Gastroesophageal sphincter (tissue), 4 donors: ENCODE data around the gene OR2AE1. TPM values are rescaled to one million over a fixed set of nuclear protein-coding genes. Genes with fewer than 3 reads are reported as not detected.
"Not testable (repeated sequence)": the region's sequence is repeated elsewhere in the genome, so short reads cannot be mapped to it uniquely, and the experiment has no call there.

Experiments used
- ATAC-seq: fragments of 150-250 bp; one replicate; pipeline ENCODE4 v1.9.1; 2016; ENCODE audit warnings: mild to moderate bottlenecking, moderate library complexity
- H3K27ac ChIP-seq, 4 donors: fragments of 200-600 bp; sonication (generic) in 3 of 4; 1 replicate in 3 of 4; 2 replicates in 1 of 4; pipeline ENCODE4 v1.5.1; 2016 to 2019
- H3K27me3 ChIP-seq: fragments of 200-600 bp; sonication (generic); one replicate; pipeline ENCODE4 v1.5.1; 2019
- H3K36me3 ChIP-seq, 2 donors: fragments of 200-600 bp; sonication (generic); one replicate each; pipeline ENCODE4 v1.5.1; 2019; ENCODE audit warnings: control low read depth in 1 of 2
- H3K4me1 ChIP-seq, 3 donors: fragments of 200-600 bp; sonication (generic); 1 replicate in 2 of 3; 2 replicates in 1 of 3; pipeline ENCODE4 v1.5.1; 2016 to 2019; ENCODE audit warnings: control low read depth in 2 of 3
- H3K4me3 ChIP-seq, 2 donors: fragments of 200-600 bp; sonication (generic); one replicate each; pipeline ENCODE4 v1.5.1; 2019; ENCODE audit warnings: mild to moderate bottlenecking in 1 of 2, moderate library complexity in 1 of 2
- H3K9me3 ChIP-seq, 3 donors: fragments of 200-600 bp; sonication (generic); one replicate each; pipeline ENCODE4 v1.5.1; 2017 to 2019; ENCODE audit warnings: control low read depth in 2 of 3
- EP300 ChIP-seq: sonication (generic); formaldehyde crosslinking; IDR thresholded peaks from one replicate; pipeline ENCODE4 v1.6.1; 2017; ENCODE audit warnings: antibody characterized with exemption, mild to moderate bottlenecking
- POLR2A ChIP-seq, 2 donors: fragments of 450-650 bp; IDR thresholded peaks; one replicate each; pipeline ENCODE4 v1.6.1; 2017; ENCODE audit warnings: antibody characterized with exemption in 2 of 2, mild to moderate bottlenecking in 2 of 2, moderate library complexity in 1 of 2
- POLR2AphosphoS5 ChIP-seq: sonication (generic); formaldehyde crosslinking; IDR thresholded peaks from one replicate; pipeline ENCODE4 v1.6.1; 2017; ENCODE audit warnings: antibody characterized with exemption
- WGBS, 2 donors: methylation state at CpG; one replicate each; pipeline ENCODE4 v1.1.5; 2018; ENCODE audit warnings: low coverage in 1 of 2; 5-methylcytosine and 5-hydroxymethylcytosine counted together
- total RNA-seq, 4 donors: library from RNA; depleted of rRNA; stranded (reverse); fragments of >200 nt; gene quantifications; one replicate each; pipeline ENCODE4 v1.1.0, GENCODE V29; 2016
- TF ChIP-seq, protein P1 (sequence below), 4 experiments: fragments of 200-600 bp in 2 of 4; fragments of 450-650 bp in 2 of 4; sonication (generic) in 1 of 4; IDR thresholded peaks; one replicate each; pipeline ENCODE4 v1.5.1; 2017 to 2019; ENCODE audit warnings: antibody characterized with exemption in 4 of 4, mild to moderate bottlenecking in 2 of 4, moderate library complexity in 2 of 4

The OR2AE1 gene
- total RNA-seq, 4 donors from 2014 or later = not detected

- H3K4me1 ChIP-seq = no peaks in the 10 kb centered on the region
- no peak for TF ChIP-seq POLR2AphosphoS5
- no peak for TF ChIP-seq POLR2A (IDR thresholded peaks at IDR 0.05)
- ATAC-seq = no peak
- H3K36me3 ChIP-seq = peaks cover 0 to 61% of the 10 kb centered on the region in 2 donors
- H3K9me3 ChIP-seq = no peaks in the 10 kb centered on the region
- no peaks in the 10 kb centered on the region for H3K27me3 ChIP-seq
- no peak overlapping the region for H3K27ac ChIP-seq
- 69% methylated on average over 3 of the region's 3 CpGs; no CpG with 5 or more reads in 1 of the 2 donors for WGBS, 2 donors
- H3K4me3 ChIP-seq = no peak overlapping the region
Observed at GRCh38 chr7:99898836-99899235, 22.0 kb upstream of the OR2AE1 start.

DNA sequence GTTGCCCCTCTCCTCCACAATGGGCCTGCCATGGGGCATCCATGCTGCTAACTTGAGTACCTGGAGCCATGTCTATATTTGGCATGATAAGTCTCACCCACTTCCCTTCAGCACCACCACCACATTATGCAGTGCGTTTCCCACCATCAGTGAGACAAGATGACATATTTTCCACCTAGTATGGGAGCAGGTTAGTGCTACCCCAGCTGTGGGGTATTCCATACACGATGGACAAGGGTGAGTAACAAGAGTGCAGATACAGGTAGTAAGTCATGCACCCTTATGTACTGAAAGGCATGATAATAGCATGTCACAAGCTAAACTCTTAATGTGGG, 21.2 kb upstream of the OR2AE1 start:
- Histone ChIP-seq H3K9me3 (no peaks in the 10 kb centered on the region), H3K4me1 (no peaks in the 10 kb centered on the region), H3K4me3 (no peak overlapping the region), H3K27me3 (no peaks in the 10 kb centered on the region), H3K36me3 (peaks cover 0 to 58% of the 10 kb centered on the region in 2 donors), H3K27ac (no peak overlapping the region)
- ATAC-seq = no peak
- 60 to 80% methylated on average over 1 of the region's 2 CpGs for WGBS, 2 donors
- no peak for TF ChIP-seq EP300
- TF ChIP-seq POLR2A (IDR thresholded peaks at IDR 0.05) = no peak
- TF ChIP-seq POLR2AphosphoS5 = no peak
- TF ChIP-seq, protein P1, sequence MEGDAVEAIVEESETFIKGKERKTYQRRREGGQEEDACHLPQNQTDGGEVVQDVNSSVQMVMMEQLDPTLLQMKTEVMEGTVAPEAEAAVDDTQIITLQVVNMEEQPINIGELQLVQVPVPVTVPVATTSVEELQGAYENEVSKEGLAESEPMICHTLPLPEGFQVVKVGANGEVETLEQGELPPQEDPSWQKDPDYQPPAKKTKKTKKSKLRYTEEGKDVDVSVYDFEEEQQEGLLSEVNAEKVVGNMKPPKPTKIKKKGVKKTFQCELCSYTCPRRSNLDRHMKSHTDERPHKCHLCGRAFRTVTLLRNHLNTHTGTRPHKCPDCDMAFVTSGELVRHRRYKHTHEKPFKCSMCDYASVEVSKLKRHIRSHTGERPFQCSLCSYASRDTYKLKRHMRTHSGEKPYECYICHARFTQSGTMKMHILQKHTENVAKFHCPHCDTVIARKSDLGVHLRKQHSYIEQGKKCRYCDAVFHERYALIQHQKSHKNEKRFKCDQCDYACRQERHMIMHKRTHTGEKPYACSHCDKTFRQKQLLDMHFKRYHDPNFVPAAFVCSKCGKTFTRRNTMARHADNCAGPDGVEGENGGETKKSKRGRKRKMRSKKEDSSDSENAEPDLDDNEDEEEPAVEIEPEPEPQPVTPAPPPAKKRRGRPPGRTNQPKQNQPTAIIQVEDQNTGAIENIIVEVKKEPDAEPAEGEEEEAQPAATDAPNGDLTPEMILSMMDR (IDR thresholded peaks at IDR 0.05) = no peak

- no peak for ATAC-seq
- Histone ChIP-seq H3K27ac (no peak overlapping the region), H3K36me3 (peaks cover 0 to 58% of the 10 kb centered on the region in 2 donors), H3K4me1 (no peaks in the 10 kb centered on the region), H3K4me3 (no peak overlapping the region), H3K9me3 (no peaks in the 10 kb centered on the region), H3K27me3 (no peaks in the 10 kb centered on the region)
- 91% methylated on average over 4 to 5 of the region's 6 CpGs for WGBS, 2 donors
- no peak for TF ChIP-seq EP300
- TF ChIP-seq POLR2A (IDR thresholded peaks at IDR 0.05) = no peak
- TF ChIP-seq, protein P1 (IDR thresholded peaks at IDR 0.05) = no peak
- no peak for TF ChIP-seq POLR2AphosphoS5
Observed at GRCh38 chr7:99897322-99898022, 20.6 kb upstream of the OR2AE1 start.

DNA sequence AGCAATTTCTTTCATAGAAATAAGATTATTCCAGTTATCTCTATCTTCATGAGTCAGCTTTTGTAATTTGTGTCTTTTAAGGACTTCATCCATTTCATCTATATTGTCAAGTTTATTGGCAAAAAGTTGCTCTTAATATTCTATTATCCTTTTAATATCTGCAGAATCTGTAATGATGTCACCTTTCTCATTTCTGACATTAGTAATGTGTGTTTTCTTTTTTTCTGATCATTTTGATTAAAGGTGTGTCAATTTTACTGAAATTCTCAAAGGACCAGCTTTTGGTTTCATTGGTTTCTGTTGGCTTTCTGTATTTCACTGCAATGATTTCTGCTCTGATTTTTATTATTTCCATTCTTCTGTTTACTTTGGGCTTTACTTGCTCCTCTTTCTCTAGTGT, 17.9 kb upstream of the OR2AE1 start:
- Histone ChIP-seq H3K4me1 (no peaks in the 10 kb centered on the region), H3K27me3 (no peaks in the 10 kb centered on the region), H3K4me3 (no peak overlapping the region), H3K9me3 (no peaks in the 10 kb centered on the region), H3K36me3 (peaks cover 0 to 58% of the 10 kb centered on the region in 2 donors), H3K27ac (no peak overlapping the region)
- no peak for ATAC-seq
- no peak for TF ChIP-seq POLR2A (IDR thresholded peaks at IDR 0.05)
- TF ChIP-seq, protein P1 (IDR thresholded peaks at IDR 0.05) = no peak
- TF ChIP-seq POLR2AphosphoS5 = no peak
- TF ChIP-seq EP300 = no peak

DNA sequence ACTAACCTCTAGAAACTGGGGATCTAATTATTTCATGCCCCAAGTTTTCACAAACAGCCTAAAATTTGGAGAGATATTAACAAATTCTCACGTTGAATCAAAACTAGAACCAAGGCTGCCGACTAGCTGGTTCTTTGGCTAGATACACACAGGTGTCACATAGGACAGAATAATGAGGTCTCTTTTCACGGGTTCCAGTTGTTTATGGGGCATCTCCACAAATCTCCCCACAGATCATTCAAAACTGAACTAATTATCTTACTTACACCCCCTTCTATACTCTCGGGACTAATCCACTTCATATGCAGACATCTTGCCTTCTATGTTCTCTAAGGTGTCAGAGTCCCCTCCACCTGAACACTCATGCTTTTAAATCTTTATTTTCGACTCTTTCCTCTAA, 16.4 kb upstream of the OR2AE1 start:
- H3K36me3 ChIP-seq = peaks cover 0 to 50% of the 10 kb centered on the region in 2 donors

GRCh38 chr7:99890348-99890747, 13.5 kb upstream of the OR2AE1 start:
- H3K36me3 ChIP-seq = peaks cover 0 to 45% of the 10 kb centered on the region in 2 donors
- not testable (repeated sequence) for H3K9me3 ChIP-seq, H3K27ac ChIP-seq, H3K4me3 ChIP-seq, ATAC-seq, H3K4me1 ChIP-seq, H3K27me3 ChIP-seq
- 91 to 92% methylated on average over 2 of the region's 2 CpGs for WGBS, 2 donors

More for the DNA sequence above, 16.4 kb upstream of the OR2AE1 start:
- 70% methylated on average over 5 of the region's 5 CpGs for WGBS, 2 donors
- ATAC-seq = no peak
- no peaks in the 10 kb centered on the region for H3K9me3 ChIP-seq
- no peaks in the 10 kb centered on the region for H3K27me3 ChIP-seq
- no peak overlapping the region for H3K27ac ChIP-seq
- TF ChIP-seq EP300 = no peak
- H3K4me3 ChIP-seq = no peak overlapping the region
- H3K4me1 ChIP-seq = no peaks in the 10 kb centered on the region

DNA sequence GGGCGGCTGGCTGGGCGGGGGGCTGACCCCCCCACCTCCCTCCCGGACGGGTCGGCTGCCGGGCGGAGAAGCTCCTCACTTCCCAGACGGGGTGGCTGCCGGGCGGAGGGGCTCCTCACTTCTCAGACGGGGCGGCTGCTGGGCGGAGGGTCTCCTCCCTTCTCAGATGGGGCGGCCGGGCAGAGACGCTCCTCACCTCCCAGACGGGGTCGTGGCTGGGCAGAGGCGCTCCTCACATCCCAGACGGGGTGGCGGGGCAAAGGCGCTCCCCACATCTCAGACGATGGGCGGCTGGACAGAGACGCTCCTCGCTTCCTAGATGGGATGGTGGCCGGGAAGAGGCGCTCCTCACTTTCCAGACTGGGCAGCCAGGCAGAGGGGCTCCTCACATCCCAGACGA, 11.5 kb upstream of the OR2AE1 start:
- WGBS, 2 donors = no CpG with 5 or more reads among the region's 29 CpGs
- H3K27ac ChIP-seq, H3K4me3 ChIP-seq, H3K9me3 ChIP-seq, H3K27me3 ChIP-seq, ATAC-seq, H3K4me1 ChIP-seq: not testable (repeated sequence)
- peaks cover 0 to 43% of the 10 kb centered on the region in 2 donors for H3K36me3 ChIP-seq
